HG03103 (cell line): ENCODE results near the gene CGB2.
"Not testable (repeated sequence)": the region's sequence is repeated elsewhere in the genome, so short reads cannot be mapped to it uniquely, and the experiment has no call there.

Source experiments
- ATAC-seq: cut with Tn5 transposase; IDR thresholded peaks from one replicate; pipeline ENCODE4 v1.9.1; 2021; ENCODE audit warnings: low read depth; ENCODE audit not compliant: unreplicated experiment

Gene CGB2

DNA sequence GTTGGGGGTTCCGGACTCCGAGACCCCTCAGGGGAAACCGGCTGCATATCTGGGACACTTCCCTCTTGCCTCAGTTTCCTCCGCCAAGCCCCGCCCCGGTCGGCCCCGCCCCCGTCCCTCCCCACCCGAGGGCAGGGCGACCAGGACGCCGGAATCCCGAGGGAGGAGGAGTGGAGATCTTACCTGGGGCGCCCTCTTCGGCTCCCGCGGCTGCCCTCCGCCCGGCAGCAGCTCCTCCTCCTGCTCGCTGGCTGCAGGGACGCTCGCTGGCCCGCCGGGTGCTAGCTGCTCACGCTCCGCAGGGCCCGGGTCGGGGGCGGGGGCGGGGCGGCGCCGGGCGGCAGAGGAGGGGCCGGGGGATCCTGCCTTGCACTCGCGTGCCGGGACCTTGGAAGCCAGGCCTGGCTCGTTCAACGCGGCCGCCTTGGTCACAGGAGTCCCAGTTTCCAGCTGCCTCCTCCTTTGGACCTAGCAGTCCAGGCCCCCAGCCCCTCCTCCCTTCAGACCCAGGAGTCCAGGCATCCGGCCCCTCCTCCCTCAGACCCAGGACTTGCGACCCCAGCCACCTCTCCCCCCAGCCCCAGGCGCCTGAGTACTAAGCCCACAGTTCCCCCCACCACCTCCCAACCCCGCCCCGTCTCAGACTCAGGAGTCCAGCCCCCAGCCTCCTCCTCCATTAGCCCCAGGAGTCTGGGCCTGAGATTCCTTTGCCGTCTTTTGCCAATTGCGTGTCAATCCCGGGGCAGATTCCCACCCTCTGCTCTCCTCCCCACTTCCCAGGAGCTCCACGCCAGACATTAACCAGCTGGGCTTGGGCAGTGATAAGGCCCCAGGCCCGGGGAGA, 33.3 kb downstream of the CGB2 start, which contains the start of gene NTF4:
TSS of gene NTF4 (minus strand) at position 51 of the 844 bp plus-strand sequence. CDS start 2,821 bp downstream, outside the sequence.
- no peak for ATAC-seq

DNA sequence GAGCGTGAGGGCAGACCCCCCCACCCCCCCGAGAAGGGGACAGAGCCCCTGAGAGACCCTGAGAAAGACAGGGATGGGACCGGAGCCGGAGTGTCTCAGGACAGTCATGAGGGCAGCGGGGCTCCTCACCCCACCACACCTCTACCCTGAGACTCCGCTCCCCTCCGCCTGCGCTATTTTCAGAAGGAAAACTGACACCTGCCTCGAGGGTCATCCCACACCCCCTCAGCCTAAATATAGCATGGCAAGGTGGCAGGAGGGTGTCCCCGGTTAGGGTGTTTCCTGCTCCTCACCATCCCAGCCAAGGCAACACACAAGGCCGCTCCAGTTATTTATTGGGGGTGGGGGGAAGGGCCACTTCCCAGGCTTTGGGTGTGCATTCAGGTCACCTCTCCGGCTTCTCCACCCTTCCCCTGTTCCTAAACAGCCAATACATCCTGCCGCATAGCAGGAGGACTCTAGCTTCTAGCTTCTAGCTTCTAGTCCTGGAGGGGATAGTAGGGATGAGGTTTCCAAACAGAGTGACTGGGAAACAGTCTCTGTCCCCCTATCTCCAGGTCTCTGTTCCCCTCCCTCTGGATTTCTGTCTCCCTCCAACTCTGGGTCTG, 34.3 kb downstream of the CGB2 start:
- ATAC-seq: no peak

DNA sequence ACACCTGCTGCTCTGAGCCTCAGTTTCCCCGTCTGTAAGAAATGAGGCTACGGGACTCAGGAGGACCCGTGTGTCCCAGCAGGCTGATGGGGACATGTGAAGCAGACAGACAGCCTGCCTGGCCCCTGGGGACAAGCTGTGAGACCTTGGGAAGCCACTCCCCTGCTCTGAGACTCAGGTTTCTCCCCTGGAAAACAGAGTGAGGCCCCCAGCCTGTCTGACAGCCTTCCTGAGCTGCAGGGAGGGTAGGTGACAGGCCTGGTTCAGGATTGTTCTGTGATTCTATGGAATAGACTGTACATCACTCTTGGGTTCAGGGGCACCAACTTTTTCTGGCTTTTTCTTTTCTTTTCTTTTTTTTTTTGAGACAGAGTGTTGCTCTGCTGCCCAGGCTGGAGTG, 35.9 kb downstream of the CGB2 start:
- ATAC-seq: no peak

DNA sequence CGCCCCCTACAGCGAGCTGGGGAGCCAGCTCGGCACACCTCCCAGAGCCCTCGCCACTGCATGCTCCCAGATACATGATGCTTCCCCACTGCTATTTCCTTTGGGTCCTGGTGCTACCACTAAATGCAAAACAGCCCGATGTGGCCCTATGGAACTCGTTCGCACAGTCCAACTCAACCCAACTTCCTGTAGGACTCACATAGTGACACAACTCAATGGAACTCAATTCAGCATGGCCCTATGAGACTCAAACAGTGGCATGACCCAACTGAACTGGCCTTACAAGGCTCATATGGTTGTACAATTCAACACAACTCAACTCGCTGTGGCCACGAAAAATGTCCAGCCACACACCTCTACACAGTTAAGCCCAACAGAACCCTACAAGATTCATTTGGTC, 37.3 kb downstream of the CGB2 start:
- ATAC-seq: no peak

DNA sequence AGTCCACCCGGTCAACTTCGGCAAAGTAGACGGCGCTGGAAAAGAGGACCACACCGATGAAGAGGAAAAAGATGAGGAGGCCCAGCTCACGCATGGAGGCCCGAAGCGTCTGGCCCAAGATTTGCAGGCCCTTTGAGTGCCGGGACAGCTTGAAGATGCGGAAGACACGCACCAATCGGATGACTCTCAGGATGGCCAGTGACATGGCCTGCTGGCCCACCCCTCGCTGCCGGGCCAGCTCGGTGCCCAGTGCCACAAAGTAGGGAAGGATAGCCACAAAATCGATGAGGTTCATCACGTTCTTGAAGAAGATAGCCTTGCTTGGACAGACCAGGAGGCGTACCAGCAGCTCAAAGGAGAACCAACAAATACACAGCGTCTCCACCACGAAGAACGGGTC, 38.7 kb downstream of the CGB2 start:
- ATAC-seq: no peak

DNA sequence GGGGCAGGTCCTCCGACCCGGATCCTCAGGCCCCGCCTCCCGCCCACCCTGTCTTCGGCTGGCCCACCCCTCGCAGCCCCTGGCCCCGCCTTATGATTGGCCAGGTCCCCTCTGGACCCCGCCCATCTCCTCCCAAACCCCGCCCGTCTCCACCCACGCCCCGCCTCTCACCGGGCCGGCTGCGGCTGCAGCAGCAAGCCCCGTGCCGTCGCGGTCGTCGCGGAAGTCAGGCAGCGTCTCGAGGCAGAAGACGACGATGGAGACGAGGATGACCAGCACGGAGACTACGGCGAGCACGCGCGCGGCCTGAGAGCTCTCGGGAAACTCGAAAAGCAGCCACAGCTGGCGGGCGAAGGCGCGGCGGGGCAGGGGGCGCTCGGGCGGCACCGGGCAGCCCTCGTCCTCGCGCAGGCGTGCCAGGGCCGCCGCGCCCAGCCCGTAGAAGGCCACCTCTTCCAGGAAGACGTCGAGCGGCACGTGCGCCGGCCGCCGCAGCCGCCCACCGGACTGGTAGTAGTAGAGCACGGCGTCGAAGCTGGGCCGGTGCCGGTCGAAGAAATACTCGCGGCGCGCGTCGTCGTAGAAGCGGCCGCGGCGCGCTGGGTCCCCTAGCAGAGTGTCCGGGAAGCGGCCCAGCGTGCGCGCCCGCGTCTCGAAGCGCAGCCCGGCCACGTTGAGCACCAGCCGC, 40.3 kb downstream of the CGB2 start:
- no peak for ATAC-seq

DNA sequence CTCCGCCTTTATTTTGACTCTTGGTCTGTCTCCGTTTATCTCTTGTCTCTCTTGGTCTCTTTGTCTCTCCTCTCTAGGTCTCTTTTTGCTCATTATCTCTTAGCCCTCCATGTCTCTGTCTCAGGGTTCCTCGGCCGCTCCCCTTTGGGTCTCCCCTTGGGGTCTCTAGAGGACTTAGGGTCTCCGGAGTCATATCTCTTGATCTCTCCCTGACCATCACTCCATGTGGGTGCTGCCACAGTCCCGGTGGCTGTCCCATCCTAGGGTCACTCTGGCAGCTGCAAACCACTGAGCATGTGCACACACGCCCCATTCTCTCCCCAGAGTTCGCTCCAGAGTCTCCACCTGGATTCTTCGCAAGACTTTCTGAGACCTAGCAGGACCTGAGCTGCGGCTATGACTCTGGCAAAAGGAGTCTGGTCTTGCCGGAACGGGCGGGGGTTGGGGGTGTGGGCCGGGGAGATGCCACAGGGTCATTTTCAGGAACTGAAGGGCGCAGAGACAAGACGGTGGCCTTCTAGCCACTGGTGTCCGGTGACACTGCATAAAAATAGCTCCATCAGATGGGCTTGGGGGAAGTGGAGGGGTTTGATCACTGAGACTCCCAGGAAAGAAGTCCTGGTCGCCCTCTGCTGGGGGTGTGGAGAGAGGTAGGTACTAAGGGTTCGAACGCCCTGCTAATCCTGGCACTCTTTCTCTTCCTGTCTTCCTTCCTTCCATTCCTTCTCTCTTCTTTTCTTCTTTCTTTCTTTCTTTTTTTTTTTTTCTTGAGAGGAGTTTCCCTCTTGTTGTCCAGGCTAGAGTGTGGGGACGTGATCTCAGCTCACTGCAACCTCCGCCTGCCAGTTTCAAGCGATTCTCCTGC, 42.1 kb downstream of the CGB2 start:
- no peak for ATAC-seq

DNA sequence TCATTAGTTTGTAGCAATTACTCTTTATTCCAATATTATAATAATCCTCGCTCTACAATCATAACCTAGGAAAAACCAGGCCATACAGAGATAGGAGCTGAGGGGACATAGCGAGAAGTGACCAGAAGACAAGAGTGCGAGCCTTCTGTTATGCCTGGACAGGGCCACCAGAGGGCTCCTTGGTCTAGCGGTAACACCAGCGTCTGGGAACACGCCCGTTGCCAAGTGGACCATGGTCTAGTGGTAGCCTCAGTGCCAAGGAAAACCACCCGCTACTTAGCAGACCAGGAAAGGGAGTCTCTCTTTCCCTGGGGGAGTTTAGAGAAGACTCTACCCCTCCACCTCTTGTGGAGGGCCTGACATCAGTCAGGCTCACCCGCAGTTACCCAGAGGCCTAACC, 43.2 kb downstream of the CGB2 start:
- not testable (repeated sequence) for ATAC-seq

DNA sequence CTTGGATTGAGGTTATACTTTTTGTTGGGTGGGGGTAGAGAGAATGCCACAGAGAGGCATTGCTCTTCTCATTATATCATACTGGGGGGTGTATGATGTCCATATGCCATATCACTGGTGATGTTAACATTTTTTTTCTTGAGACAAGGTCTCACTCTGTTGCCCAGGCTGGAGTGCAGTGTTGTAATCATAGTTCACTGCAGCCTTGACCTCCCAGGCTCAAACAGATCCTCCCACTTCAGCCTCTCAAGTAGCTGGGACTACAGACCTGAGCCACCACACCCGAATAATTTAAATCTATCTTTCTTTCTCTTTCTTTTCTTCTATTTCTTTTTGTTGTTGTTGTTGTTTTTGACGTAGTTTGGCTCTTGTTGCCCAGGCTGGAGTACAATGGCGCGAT, 48.7 kb downstream of the CGB2 start:
- ATAC-seq: no peak

DNA sequence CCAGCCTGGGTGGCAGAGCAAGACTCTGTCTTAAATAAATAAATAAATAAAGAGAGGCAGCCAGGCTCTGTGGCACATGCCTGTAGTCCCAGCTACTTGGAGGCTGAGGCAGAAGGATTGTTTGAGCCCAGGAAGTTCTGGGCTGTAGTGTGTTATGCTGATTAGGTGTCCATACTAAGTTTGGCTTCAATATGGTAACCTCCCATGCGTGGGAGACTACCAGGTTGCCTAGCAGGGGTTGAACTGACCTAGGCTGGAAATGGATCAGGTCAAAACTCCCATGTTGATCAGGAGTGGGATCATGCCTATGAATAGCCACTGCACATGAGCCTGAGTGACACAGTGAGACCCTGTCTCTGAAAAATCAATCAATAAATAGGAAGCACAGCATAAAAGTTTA, 49.6 kb downstream of the CGB2 start:
- no peak for ATAC-seq
